Panc1 (cell line): Measurements from ENCODE around the gene LRP1B. TPM values are rescaled to one million over a fixed set of nuclear protein-coding genes. Genes with fewer than 3 reads are reported as not detected.

Experiments
- ATAC-seq: fragments of 200-7000 bp; cut with Tn5 transposase; 2 replicates; pipeline ENCODE4 v1.9.1; 2020; ENCODE audit warnings: mild to moderate bottlenecking, moderate library complexity
- BruUV-seq: library from RNA; stranded (reverse); fragments of 400-500 nt; replicated peaks from 2 replicates; lab custom pipeline; 2021; lab: Mats Ljungman, UMichigan
- CTCF ChIA-PET: fragments of 300-600 bp; sonication (Branson Sonifier 250); formaldehyde crosslinking; loops from one replicate; lab custom pipeline; 2022; ENCODE audit warnings: antibody characterized with exemption; lab: Charles Lee
- POLR2A ChIA-PET: fragments of 300-600 bp; sonication (Branson Sonifier 250); formaldehyde crosslinking; loops from one replicate; lab custom pipeline; 2022; ENCODE audit warnings: antibody characterized with exemption; lab: Charles Lee
- DNase-seq: peaks from one replicate; pipeline ENCODE4 v3.0.0-alpha.2; 2010; ENCODE audit warnings: low read depth, low spot score
- H3K27ac ChIP-seq: 2 replicates; pipeline ENCODE4 v1.5.1; 2011; ENCODE audit warnings: mild to moderate bottlenecking, low read length, inconsistent platforms
- H3K27me3 ChIP-seq: fragments of 200-500 bp; sonication (Bioruptor generic); 2 replicates; pipeline ENCODE4 v1.6.0; 2014; ENCODE audit warnings: low read length, inconsistent platforms; ENCODE audit not compliant: control insufficient read depth, insufficient read depth
- H3K36me3 ChIP-seq: fragments of 200-500 bp; sonication (Bioruptor generic); 2 replicates; pipeline ENCODE4 v1.5.1; 2014; ENCODE audit warnings: inconsistent platforms, mild to moderate bottlenecking, low read length, moderate library complexity; ENCODE audit not compliant: control insufficient read depth, insufficient read depth
- H3K4me1 ChIP-seq: 2 replicates; pipeline ENCODE4 v1.5.1; 2011; ENCODE audit warnings: inconsistent platforms, mild to moderate bottlenecking, low read length, moderate library complexity; ENCODE audit not compliant: control insufficient read depth, insufficient read depth
- H3K4me3 ChIP-seq, 2 experiments: 2 replicates each; pipeline ENCODE4 v1.5.1; 2011 to 2012; ENCODE audit warnings: low read depth in 2 of 2, low read length in 2 of 2, mild to moderate bottlenecking in 2 of 2, inconsistent platforms in 1 of 2, moderate library complexity in 1 of 2
- H3K9me3 ChIP-seq: fragments of 200-500 bp; sonication (Bioruptor generic); 2 replicates; pipeline ENCODE4 v1.5.1; 2014; ENCODE audit warnings: low read depth, mild to moderate bottlenecking, inconsistent platforms, low read length, moderate library complexity; ENCODE audit not compliant: control insufficient read depth, insufficient read depth
- POLR2AphosphoS5 ChIP-seq: IDR thresholded peaks from 2 replicates; pipeline ENCODE4 v1.6.1; 2012; ENCODE audit warnings: mild to moderate bottlenecking, low read depth, low read length, moderate library complexity
- SIN3A ChIP-seq: IDR thresholded peaks from 2 replicates; pipeline ENCODE4 v1.6.1; 2012; ENCODE audit warnings: low read depth, mild to moderate bottlenecking, low read length, moderate library complexity, borderline replicate concordance; ENCODE audit not compliant: insufficient read depth
- TCF7L2 ChIP-seq: IDR thresholded peaks from 2 replicates; pipeline ENCODE4 v1.6.1; 2011; ENCODE audit warnings: mild to moderate bottlenecking, low read depth, low read length, inconsistent platforms
- in situ Hi-C: cut with HindIII; loops from 2 replicates; pipeline ENCODE4 v1.10.0; 2016; ENCODE audit warnings: low sequenced_read_pairs, low pct_unique_long_range_greater_than_20kb
- intact Hi-C: fragments of 100-400 bp; cut with micrococcal nuclease; formaldehyde crosslinking; loops from one replicate; pipeline ENCODE4 v1.10.0; 2022; ENCODE audit not compliant: unreplicated experiment
- total RNA-seq: library from RNA; stranded (reverse); gene quantifications from one replicate; pipeline ENCODE4 v1.2.1, GENCODE V29; 2021; ENCODE audit not compliant: unreplicated experiment
- TF ChIP-seq, protein P1 (sequence below), 2 experiments: IDR thresholded peaks; 2 replicates each; pipeline ENCODE4 v1.6.1; 2011 to 2012; ENCODE audit warnings: low read depth in 2 of 2, control low read depth in 1 of 2, low read length in 1 of 2, mild to moderate bottlenecking in 1 of 2, moderate library complexity in 1 of 2; ENCODE audit not compliant: insufficient read depth in 1 of 2
- TF ChIP-seq, protein P2 (sequence below): fragments of 450-650 bp; IDR thresholded peaks from 2 replicates; pipeline ENCODE4 v1.5.1; 2017; ENCODE audit warnings: mild to moderate bottlenecking

LRP1B gene
- total RNA-seq, 1 experiment from 2014 or later, result 0.54 TPM

DNA sequence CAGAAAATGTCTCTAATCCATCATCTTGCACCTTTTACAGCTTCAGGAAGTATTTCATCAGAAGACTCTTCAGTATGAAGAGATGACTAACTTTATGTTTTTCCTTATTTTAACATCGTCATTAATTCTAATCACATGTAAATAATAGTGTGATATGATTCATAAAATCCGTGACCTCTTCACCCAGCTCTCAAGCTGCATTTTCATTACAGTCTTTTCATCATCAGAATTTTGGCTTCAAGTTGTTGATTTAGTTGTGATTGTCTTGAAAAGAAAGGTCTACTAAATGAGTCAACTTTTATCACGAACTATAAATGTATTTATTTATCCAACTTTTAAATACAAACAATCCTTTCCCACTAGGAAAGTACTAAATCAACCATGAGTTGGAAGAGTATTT lies 410.3 kb downstream of the LRP1B start:
- no peaks in the 10 kb centered on the region for H3K9me3 ChIP-seq
- ATAC-seq, result no peak
- no peak overlapping the region for H3K27ac ChIP-seq
- in situ Hi-C loops, result no loop called here
- no peaks in the 10 kb centered on the region for H3K27me3 ChIP-seq
- no TSS peak for BruUV-seq
- H3K4me1 ChIP-seq, result no peaks in the 10 kb centered on the region
- ChIA-PET POLR2A (no interaction called here), CTCF (no interaction called here)
- TF ChIP-seq, protein P1, sequence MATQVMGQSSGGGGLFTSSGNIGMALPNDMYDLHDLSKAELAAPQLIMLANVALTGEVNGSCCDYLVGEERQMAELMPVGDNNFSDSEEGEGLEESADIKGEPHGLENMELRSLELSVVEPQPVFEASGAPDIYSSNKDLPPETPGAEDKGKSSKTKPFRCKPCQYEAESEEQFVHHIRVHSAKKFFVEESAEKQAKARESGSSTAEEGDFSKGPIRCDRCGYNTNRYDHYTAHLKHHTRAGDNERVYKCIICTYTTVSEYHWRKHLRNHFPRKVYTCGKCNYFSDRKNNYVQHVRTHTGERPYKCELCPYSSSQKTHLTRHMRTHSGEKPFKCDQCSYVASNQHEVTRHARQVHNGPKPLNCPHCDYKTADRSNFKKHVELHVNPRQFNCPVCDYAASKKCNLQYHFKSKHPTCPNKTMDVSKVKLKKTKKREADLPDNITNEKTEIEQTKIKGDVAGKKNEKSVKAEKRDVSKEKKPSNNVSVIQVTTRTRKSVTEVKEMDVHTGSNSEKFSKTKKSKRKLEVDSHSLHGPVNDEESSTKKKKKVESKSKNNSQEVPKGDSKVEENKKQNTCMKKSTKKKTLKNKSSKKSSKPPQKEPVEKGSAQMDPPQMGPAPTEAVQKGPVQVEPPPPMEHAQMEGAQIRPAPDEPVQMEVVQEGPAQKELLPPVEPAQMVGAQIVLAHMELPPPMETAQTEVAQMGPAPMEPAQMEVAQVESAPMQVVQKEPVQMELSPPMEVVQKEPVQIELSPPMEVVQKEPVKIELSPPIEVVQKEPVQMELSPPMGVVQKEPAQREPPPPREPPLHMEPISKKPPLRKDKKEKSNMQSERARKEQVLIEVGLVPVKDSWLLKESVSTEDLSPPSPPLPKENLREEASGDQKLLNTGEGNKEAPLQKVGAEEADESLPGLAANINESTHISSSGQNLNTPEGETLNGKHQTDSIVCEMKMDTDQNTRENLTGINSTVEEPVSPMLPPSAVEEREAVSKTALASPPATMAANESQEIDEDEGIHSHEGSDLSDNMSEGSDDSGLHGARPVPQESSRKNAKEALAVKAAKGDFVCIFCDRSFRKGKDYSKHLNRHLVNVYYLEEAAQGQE (IDR thresholded peaks at IDR 0.05; ENCODE audit: insufficient read depth in 1 of 2, low read depth in 2 of 2, low read length in 1 of 2), result no peak
- TF ChIP-seq, protein P2, sequence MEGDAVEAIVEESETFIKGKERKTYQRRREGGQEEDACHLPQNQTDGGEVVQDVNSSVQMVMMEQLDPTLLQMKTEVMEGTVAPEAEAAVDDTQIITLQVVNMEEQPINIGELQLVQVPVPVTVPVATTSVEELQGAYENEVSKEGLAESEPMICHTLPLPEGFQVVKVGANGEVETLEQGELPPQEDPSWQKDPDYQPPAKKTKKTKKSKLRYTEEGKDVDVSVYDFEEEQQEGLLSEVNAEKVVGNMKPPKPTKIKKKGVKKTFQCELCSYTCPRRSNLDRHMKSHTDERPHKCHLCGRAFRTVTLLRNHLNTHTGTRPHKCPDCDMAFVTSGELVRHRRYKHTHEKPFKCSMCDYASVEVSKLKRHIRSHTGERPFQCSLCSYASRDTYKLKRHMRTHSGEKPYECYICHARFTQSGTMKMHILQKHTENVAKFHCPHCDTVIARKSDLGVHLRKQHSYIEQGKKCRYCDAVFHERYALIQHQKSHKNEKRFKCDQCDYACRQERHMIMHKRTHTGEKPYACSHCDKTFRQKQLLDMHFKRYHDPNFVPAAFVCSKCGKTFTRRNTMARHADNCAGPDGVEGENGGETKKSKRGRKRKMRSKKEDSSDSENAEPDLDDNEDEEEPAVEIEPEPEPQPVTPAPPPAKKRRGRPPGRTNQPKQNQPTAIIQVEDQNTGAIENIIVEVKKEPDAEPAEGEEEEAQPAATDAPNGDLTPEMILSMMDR, result no peak
- no peak for TF ChIP-seq POLR2AphosphoS5
- no peak for TF ChIP-seq TCF7L2
- TF ChIP-seq SIN3A, result no peak
- no peak overlapping the region for H3K4me3 ChIP-seq
- no peaks in the 10 kb centered on the region for H3K36me3 ChIP-seq
- intact Hi-C loops, result no loop called here
- no peak for DNase-seq

- H3K36me3 ChIP-seq, result no peaks in the 10 kb centered on the region
- no peak overlapping the region for H3K27ac ChIP-seq
- in situ Hi-C loops, result no loop called here
- DNase-seq (no peak), ATAC-seq (no peak)
- no peaks in the 10 kb centered on the region for H3K4me1 ChIP-seq
- BruUV-seq, result no TSS peak
- CTCF ChIA-PET, result no interaction called here
- POLR2A ChIA-PET, result no interaction called here
- H3K27me3 ChIP-seq, result no peaks in the 10 kb centered on the region
- TF ChIP-seq SIN3A, result no peak
- no peak overlapping the region for H3K4me3 ChIP-seq
- H3K9me3 ChIP-seq, result no peaks in the 10 kb centered on the region
- intact Hi-C loops, result no loop called here
Observed at GRCh38 chr2:141714496-141714895, 416.3 kb downstream of the LRP1B start.

- Histone ChIP-seq H3K9me3 (no peaks in the 10 kb centered on the region), H3K4me1 (no peaks in the 10 kb centered on the region), H3K36me3 (no peaks in the 10 kb centered on the region), H3K4me3 (no peak overlapping the region), H3K27ac (no peak overlapping the region), H3K27me3 (no peaks in the 10 kb centered on the region)
- DNase-seq (no peak), ATAC-seq (no peak)
- BruUV-seq, result no TSS peak
- in situ Hi-C loops (no loop called here), intact Hi-C loops (no loop called here)
- TF ChIP-seq POLR2AphosphoS5, result no peak
- TF ChIP-seq, protein P2, result no peak
- TF ChIP-seq, protein P1 (IDR thresholded peaks at IDR 0.05; ENCODE audit: insufficient read depth in 1 of 2, low read depth in 2 of 2, low read length in 1 of 2), result no peak
- TF ChIP-seq SIN3A, result no peak
- no peak for TF ChIP-seq TCF7L2
- ChIA-PET CTCF (no interaction called here), POLR2A (no interaction called here)
Observed at GRCh38 chr2:141711627-141712026, 419.2 kb downstream of the LRP1B start.
